IPS DF 4.7 (cell line): ENCODE results near the gene SPATA1.
A peak's percentile ranks its signal among the peaks of the same experiment; 100 is the strongest.

Experiments
- DNase-seq: peaks from one replicate; pipeline ENCODE4 v3.0.0-alpha.2; 2013; ENCODE audit warnings: low spot score; ENCODE audit errors: extremely low read depth

The SPATA1 gene

DNA sequence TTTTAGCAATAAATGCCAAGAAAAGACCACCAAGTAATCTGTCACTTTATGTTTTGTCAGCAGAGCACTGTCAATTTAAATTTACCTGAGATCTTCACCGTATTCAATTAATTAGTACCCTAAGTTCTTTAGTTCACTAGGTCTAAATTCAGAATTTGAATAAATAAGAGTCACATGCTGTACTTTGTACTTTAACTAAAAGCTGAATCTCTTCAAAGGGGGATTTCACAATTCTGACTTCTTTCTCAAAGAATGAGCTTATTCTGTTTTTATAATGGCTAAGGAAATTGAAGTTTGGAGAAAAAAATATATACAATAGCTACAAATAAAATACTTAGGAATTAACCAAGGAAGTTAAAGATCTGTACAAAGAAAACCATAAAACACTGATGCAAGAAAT, 2.3 kb downstream of the SPATA1 start:
- DNase-seq = no peak

DNA sequence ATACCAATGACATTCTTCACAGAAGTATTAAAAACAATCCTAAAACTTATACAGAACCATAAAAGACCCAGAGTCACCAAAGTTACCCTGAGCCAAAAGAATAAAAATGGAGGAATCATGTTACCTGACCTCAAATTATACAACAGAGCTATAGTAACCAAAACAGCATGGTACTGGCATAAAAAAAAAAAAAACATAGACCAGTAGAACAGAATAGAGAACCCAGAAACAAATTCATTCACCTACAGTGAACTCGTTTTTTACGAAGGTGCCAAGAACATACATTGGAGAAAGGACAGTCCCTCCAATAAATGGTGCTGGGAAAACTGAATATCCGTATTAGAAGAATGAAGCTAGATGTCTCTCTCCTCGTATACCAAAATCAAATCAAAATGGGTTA, 2.8 kb downstream of the SPATA1 start:
- no peak for DNase-seq

DNA sequence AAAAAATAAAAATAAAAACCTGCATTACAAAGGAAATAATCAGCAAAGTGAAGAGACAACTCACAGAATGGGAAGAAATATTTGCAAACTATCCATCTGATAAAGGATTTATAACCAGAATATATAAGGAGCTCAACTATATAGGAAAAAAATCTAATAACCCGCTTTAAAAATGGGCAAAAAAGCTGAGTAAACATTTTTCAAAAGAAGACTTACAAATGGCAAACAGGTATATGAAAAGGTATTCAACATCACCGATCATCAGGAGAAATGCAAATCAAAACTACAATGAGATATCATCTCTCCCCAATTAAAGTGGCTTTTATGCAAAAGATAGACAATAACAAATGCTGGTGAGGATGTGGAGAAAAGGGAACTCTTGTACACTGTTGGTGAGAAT, 4.0 kb downstream of the SPATA1 start:
- DNase-seq = no peak

DNA sequence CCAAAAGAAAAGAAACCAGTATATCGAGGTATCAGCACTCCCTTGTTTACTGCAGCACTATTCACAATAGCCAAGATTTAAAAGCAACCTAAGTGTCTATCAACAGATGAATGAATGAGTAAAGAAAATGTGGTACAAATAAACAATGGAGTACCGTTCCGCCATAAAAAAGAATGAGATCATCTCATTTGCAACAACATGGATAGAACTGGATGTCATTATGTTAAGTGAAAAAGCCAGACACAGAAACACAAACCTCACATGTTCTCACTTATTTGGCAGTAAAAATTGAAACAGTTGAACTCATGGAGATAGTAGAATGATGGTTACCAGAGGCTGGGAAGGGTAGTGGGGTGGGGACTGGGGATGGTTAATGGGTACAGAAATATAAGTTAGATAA, 4.5 kb downstream of the SPATA1 start:
- no peak for DNase-seq

DNA sequence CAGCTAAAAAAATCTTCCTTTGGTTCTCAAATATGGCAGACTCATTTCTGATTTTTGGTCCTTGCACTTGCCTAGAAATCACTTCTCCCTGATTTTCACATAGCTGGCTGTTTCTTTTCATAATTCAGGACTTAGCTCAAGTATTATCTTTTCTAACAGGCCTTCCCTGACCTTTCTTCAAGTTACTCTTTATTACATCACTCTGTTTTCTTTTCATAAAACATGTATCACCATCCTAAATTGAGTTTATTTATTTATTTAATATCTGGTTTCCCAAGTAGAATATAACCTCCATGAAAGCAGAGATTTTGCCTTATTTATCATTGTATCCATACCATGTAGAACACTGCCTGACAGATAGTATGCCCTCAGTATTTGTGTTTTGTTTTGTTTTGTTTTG, 18.4 kb downstream of the SPATA1 start:
- DNase-seq = no peak

DNA sequence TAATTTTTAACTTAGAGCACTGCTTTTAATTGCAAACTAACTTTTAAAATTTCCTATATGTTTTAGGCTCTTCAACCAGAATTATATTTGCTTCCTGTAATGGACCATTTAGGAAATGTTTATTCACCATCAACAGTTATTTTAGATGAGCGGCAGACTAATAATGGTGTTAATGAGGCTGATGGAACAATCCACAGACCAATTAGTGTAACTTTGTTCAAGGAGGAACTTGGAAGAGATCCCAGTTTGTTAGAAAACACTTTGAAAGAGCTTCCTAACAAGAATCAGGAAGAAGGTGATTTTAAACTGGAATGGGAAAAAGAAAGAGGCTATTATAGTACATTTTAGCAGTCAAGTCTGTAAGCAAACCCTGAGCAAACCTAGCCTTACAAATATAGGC, 19.6 kb downstream of the SPATA1 start:
- DNase-seq = no peak

DNA sequence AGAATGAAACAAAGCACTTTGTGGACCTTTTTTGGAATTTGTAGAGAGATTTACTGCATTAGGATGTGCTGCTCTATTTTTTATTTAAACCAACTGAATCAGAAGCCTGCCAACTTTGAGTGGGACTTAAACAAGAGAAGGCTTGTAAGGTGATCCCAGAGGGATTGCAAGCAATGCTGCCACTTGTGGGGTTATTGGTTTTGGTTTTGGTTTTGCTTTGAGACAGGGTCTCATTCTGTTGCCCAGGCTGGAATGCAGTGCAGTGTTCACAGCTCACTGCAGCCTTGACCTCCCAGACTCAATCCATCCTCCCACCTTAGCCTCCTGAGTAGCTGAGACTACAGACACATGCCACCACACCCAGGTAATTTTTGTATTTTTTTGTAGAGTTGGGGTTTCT, 32.4 kb downstream of the SPATA1 start:
- DNase-seq = no peak

DNA sequence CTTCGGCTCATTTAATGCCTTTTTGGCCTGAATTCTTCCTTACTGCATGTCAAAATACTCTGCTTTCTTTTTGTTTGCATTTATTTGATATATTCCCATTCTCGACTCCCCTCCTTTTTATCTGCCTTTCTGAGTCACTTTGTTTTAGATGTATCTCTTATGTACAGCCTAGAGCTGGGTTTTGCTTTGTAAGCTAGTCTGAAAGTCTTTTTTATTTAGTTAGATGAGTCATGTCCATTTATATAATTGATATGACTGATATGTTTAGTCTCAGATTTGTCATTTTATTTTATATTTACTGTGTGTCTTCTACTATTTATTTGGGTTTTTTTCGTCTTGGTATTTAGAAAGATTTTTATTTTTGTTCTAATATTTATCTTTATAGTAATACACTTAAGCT, 33.8 kb downstream of the SPATA1 start:
- DNase-seq = no peak

DNA sequence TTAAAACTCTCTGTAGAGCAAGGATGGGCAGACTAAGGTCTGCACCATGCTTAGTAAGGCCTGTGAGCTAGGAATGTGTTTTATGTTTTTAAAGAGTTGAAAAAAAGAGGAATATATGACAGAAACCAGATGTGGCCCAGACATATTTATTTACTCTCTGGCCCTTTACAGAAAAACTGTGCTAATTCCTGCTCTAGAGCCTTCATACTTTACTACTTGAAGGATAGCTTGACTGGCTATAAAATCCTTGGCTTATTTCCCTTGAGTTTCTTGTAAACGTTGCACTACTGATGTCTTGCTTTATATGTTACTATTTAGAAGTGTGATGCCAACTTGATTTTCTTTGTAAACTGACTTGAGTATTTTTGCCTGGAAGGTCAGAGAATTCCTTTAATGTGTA, 34.6 kb downstream of the SPATA1 start:
- no peak for DNase-seq

DNA sequence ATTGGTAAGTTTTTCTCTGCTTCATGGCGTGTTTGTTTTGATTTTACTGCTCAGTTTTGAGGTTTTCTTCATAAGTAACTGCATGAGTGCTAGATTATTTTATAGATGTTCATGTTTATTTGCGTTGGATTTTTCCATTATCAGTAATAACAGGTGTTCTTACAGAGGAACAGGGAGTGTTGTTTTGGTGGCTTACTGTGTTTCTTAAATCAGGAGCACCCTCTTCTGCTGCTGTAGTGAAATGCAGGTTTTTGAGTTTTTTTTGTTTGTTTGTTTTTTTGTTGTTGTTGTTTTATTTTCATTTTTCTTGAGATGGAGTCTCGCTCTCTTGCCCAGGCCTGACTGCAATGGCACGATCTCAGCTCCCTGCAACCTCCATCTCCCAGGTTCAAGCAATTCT, 35.5 kb downstream of the SPATA1 start:
- no peak for DNase-seq

DNA sequence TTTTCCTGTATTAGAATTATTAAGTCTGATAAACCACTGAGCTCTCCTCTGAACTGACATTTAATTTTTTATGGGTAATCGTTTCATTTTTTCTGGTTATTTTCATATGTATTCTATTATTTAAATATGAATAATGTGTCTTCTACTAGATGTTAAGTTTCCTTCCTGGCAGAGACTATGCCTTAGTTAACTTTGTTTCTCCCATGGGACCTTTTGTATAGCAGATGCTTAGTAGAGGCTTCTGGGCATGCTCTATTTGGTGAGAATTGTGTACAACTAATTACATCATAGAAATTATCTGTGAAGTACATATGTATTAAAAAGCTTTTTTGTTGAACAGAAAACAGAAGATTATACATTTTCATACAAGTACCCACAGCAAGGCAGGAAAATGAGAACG, 44.6 kb downstream of the SPATA1 start:
- no peak for DNase-seq

DNA sequence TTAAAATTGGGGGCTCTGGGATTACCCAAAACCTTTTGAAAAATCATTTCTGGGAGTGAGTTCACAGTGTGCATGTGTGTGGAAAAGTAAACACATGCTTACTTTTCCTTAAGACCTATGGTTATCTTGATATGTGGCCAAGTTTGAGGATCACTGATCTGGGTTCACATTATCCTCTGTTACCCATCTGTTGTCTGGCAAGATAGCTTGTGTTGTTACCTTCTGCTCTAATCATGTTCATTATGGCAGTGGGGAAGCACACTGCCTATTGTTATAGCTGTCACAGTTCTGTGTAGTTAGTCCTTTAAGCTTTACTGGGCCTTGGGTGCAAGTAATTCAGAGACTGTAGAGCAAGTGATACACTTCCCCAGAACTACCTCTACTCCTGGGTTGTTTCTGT, 63.0 kb downstream of the SPATA1 start:
- DNase-seq = no peak

DNA sequence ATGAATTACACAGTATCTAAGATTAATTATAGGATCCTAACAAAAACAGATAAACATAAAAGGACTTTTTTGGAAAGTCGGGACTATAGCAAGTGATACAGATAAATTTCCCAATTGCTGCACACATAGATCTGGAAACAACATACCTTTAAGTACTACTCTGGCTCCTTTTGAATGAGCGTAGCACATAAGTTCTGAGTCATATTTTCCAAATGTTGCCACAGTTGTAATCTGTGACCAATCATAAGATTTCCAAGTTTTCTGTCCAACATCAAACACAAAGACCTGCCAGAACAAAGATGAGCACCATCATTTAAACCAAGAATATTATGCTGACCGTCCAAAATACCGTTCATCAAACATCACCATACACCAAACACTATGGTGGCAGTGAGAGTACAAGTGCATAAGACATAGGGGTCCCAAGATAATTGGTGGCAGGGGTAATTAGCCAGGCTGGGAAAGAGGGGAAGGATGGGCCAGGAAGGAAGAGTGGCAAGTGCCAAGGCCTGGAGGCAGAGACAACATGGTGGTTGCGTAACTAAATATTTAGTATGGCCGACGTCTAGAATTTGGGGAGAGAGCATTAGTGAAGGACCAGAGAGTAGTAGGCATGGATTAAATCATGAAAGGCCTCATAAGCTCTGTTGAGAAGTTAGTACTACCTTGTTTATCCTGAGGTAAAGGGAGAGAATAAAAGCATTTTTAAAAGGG, 64.4 kb downstream of the SPATA1 start:
- DNase-seq = no peak

DNA sequence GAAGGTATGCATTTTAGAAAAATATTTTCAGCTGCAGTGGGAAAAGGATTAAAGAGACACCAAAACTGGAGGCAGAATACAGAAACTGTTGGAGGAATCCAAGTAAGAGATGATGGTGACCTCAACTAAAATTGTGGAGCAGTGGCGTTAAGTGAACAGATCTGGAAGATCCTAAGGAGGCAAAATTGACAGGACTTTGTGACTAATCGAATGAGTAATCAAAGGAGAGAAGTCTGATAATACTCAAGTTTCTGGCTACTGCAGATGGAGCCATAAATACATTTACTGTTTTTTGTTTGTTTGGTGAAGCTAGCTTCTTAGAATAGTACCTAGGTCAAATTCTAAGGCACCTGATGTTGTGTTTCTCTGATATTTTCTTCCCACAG, 65.0 kb downstream of the SPATA1 start:
- no peak for DNase-seq

DNA sequence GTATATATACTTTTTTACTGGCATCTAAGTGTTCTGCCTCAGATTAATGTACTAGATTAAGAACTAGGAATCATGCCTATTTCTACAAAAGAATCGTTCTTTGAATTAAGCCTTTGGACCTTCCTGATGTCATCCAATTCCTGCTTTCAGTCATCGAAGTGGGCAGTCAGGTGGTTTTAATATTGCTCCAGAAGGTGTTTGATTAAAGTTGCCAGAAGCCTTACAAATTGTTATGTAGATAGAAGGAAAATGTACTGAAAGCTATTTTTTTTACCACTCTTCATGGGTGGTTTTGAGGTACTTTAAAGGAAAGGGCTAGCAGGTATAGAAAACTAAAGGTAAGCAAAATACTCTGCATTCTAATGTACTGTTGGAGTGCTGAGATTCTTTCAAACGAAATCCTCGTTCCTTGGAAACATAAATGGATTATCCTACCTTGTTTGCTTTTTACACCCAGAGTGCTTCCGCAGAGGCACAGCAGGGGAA, 67.3 kb downstream of the SPATA1 start:
- no peak for DNase-seq

DNA sequence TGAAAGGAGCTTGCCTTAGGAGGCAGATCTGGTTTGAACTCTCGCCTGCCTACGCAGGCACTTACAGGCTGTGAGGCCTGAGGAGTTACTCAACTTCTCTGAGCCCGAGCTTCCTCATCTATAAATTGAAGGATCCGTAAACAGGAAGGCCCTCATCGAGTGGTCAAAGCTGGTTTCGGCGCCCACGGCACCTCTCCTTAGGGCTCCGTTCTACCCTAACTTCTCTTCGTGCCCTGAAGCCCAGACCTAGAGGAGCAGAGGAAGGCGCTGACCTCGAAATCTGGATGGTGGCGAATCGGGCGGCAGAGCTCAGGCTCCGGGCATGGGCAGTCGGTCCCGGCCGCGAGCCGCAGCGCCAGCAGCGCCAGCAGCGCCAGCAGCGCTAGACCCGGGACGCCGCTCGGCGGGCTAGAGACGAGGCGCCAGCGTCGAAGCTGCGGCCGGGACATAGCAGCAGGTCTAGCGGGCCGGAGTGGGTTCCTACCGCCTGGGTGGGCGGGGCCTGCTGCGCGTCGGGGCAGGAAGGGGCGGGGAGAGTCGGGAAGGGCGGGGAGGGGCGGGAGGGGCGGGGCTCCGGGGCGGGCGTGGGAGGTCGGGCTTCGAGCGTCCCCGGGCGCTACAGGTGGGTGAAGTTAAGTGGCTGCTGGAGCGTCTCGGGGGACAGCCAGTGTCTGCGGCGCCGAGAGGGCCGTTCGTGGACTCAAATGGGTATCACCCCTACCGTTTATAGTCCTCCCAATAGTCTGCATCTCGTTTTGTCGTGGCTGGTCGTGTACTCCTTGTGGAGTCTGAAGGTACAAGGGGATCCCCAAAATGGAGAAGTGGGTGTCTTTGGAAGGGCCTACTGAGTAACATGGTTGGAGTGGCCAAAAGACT, 68.0 kb downstream of the SPATA1 start, which contains the start of gene CTBS:
TSS of gene CTBS (minus strand) at position 474 of the 876 bp plus-strand sequence. CDS start at position 449, 25 bp downstream.
- DNase-seq = peak; percentile 28

DNA sequence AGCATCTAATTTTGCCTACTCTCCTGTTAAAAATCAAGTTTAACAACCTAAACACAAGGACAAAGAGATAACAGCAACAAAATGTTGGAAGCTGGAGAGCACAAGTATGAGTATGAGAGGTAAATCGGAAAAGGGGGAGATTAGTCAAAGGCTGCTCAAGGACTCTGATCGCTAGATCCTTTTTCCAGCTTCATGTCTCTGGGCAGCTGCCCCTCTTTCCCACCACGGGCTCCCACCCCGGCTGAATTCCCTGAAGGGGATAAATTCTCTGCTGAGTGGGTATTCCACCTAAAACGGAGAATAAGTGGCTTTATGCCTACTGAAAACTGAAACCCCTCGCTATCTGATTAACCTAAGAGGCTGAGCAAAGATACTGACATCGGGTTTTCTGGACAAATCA, 68.8 kb downstream of the SPATA1 start:
- DNase-seq = no peak

DNA sequence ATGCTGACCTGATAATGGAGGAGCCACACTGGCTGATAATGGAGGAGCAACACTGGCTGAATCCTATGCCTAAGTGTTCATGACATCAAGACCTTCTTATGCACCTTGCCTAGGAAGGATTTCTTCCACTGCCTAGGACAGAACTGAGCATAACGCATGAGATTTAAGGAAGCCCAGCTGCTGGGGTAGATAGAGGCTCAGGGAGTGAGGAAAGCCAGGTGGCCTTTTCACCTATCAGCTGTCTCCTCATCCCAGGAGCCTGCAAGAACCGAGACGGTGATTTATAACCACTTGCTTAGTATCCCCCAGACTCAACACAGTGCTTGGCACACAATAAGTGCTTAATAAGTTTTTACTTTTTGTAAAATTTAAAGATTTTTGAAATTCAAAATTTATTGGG, 75.5 kb downstream of the SPATA1 start:
- no peak for DNase-seq

DNA sequence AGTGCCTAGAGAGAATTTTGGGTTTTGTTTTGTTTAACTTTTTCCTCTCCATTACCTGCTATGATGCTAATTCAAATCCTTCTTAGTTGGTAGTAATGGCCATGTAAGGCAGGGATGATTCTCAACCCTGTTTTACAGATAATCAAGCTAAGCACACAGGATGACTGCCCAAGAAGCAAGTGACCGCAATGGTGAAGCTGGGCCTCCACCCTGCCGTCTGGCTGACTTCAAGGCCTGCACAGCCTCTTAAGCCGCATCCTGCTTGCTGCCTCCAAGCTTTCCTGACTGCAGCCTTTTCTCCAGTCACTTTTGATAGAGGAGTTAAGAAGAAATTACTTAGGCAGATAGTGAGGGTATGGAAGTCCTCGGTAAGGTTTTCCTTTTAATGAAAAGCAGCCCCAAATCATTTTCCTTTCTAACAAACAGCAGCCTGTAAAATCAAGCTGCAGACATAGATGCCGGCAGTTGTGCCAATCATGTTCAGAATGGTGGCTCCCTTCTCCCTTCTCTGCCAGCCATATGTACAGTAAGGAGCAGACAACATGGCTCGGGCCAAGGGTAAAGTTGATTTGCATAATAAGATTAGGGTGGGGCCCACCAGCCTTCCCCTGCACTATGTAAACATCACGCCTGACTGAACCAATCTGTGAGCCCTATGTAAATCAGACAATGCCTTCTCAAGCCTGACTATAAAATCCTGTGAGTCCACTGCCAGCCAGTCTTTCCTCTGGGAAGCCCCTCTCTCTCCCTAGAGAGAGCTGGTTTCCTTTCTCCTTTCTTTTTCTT, 76.8 kb downstream of the SPATA1 start:
- DNase-seq = no peak

DNA sequence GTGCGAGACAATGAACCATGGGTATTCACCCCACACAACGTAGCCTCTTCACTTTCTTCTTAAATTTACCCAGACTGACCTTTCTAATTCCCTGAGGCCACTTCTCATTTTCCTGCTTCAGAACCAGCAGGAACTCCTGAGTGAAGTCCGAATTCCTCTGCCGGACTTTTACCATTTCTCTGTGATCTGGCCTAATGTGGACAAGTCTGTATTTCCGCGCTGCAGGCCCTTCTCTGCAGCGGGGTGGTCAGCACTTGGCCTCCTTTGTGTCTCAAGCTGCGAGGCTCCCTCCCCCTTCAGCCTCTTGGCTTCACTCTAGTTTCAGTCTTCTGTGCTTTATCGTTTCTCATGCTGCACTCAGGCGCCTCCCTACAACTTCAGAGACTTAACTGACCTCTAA, 77.5 kb downstream of the SPATA1 start:
- no peak for DNase-seq

DNA sequence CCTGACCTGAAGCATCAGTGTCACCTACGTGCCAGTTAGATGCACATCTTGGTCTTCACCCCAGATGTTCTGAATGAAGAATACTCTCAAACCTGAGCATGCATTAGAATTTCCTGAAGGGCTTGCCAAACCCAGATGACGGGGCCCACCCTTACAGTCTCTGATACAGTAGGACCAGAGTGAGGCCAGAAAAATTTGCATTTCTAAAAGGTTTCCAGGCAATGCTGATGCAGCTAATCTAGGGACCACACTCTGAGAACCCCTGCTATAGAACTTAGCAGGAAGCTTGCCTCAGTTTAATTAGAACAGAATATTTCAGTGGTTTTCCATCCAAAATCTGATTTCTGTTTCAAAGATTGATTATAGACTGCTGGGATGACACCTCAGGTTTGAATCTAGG, 77.9 kb downstream of the SPATA1 start:
- no peak for DNase-seq

DNA sequence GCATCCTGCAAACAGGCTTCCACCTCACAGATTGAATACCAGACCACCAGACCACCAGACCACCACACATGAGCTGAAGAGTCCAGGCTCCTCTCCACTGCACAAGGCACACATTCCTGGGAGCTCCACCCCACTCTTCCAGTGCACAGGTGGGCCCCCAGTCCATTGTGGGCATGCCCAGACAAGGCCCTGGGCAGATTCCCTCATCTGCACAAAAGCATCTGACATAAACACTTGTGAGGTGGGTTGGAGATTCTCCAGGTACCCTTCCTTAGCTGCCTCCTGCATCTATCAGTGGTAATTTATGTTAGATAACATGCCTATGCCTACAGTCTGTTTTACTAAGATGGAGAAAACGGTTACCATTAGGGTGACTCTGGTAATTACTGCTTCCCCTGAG, 79.6 kb downstream of the SPATA1 start:
- DNase-seq = no peak
